Fibroblast of lung (primary cell): ENCODE measurements around the gene TSEN2.

Experiments used
- CTCF ChIP-seq, 2 donors: IDR thresholded peaks in 1 of 2; conservative IDR thresholded peaks in 1 of 2; 1 replicate in 1 of 2; 2 replicates in 1 of 2; pipeline ENCODE4 v1.5.1; 2011 to 2012; ENCODE audit warnings: low read length in 2 of 2, control low read depth in 1 of 2, inconsistent platforms in 1 of 2, low read depth in 1 of 2, mild to moderate bottlenecking in 1 of 2
- EZH2 ChIP-seq: IDR thresholded peaks from 2 replicates; pipeline ENCODE4 v1.5.1; 2012; ENCODE audit warnings: low read length, control low read depth, mild to moderate bottlenecking; ENCODE audit errors: missing control alignments

- TF ChIP-seq CTCF (conservative IDR thresholded peaks at IDR 0.05 in 1 of 2, IDR thresholded peaks at IDR 0.05 in 1 of 2; ENCODE audit: low read depth in 1 of 2, low read length in 2 of 2) (no peak), EZH2 (no peak)
Observed at GRCh38 chr3:12484983-12485327, 675 bp downstream of the TSEN2 start.
